GM19463 (cell line): Measurements from ENCODE around the gene LIMD2.
A peak's percentile ranks its signal among the peaks of the same experiment; 100 is the strongest.

Source experiments
- ATAC-seq: cut with Tn5 transposase; IDR thresholded peaks from one replicate; pipeline ENCODE4 v1.9.1; 2021; ENCODE audit warnings: mild to moderate bottlenecking, moderate library complexity; ENCODE audit not compliant: unreplicated experiment

Gene LIMD2

GRCh38 chr17:63685041-63685440, 14.9 kb downstream of the LIMD2 start:
- ATAC-seq = no peak

- no peak for ATAC-seq
These were observed 16.9 kb downstream of the LIMD2 start for GRCh38 chr17:63682981-63683380.

- ATAC-seq = no peak
These were observed 17.5 kb downstream of the LIMD2 start for GRCh38 chr17:63682441-63682840.

GRCh38 chr17:63681530-63681929, 18.4 kb downstream of the LIMD2 start:
- no peak for ATAC-seq

- ATAC-seq = no peak
These were observed 19.2 kb downstream of the LIMD2 start for GRCh38 chr17:63680700-63681099.

- no peak for ATAC-seq
These were observed 20.7 kb downstream of the LIMD2 start for GRCh38 chr17:63679214-63679613.

- ATAC-seq = no peak
These were observed 23.3 kb downstream of the LIMD2 start for GRCh38 chr17:63676584-63676983.

GRCh38 chr17:63675607-63676546, 24.0 kb downstream of the LIMD2 start:
- no peak for ATAC-seq

GRCh38 chr17:63675231-63675606, 24.7 kb downstream of the LIMD2 start:
- ATAC-seq = no peak

- no peak for ATAC-seq
These were observed 27.1 kb downstream of the LIMD2 start for GRCh38 chr17:63672856-63673255.

- no peak for ATAC-seq
These were observed 34.3 kb downstream of the LIMD2 start for GRCh38 chr17:63665527-63666214.

GRCh38 chr17:63659850-63660249, 40.1 kb downstream of the LIMD2 start:
- ATAC-seq = no peak

- no peak for ATAC-seq
These were observed 41.6 kb downstream of the LIMD2 start for GRCh38 chr17:63658366-63658765.

GRCh38 chr17:63657786-63658185, 42.1 kb downstream of the LIMD2 start:
- no peak for ATAC-seq

- ATAC-seq = no peak
These were observed 46.9 kb downstream of the LIMD2 start for GRCh38 chr17:63653050-63653449.

GRCh38 chr17:63652106-63652505, 47.8 kb downstream of the LIMD2 start:
- no peak for ATAC-seq

- ATAC-seq = no peak
These were observed 50.1 kb downstream of the LIMD2 start for GRCh38 chr17:63649813-63650212.

- ATAC-seq = no peak
These were observed 52.0 kb downstream of the LIMD2 start for GRCh38 chr17:63647936-63648335.

GRCh38 chr17:63647065-63647725, 52.7 kb downstream of the LIMD2 start:
- no peak for ATAC-seq

- peak; percentile 84 for ATAC-seq
These were observed 53.5 kb downstream of the LIMD2 start for GRCh38 chr17:63646488-63646806.
